Measurements from ENCODE around the gene FAM193A. TPM values are rescaled to one million over a fixed set of nuclear protein-coding genes. Genes with fewer than 3 reads are reported as not detected.
A peak's percentile ranks its signal among the peaks of the same experiment; 100 is the strongest.
"Not testable (repeated sequence)": the region's sequence is repeated elsewhere in the genome, so short reads cannot be mapped to it uniquely, and the experiment has no call there.

FAM193A gene
- total and polyA plus RNA-seq, 3 experiments from 2014 or later, result 4.9 to 26.9 (median 25.8) TPM

- no peak for DNase-seq
- Histone ChIP-seq H3K36me3 (ENCODE audit: insufficient read depth, low read length) (peaks cover 27% of the 10 kb centered on the region), H3K4me3 (ENCODE audit: low read length) (no peak overlapping the region), H3K27ac (ENCODE audit: low read depth, low read length) (no peak overlapping the region), H3K27me3 (ENCODE audit: insufficient read depth, low read length, poor library complexity, severe bottlenecking) (no peaks in the 10 kb centered on the region), H3K4me1 (ENCODE audit: insufficient read depth, low read length) (no peaks in the 10 kb centered on the region), H3K9me3 (ENCODE audit: low read length) (no peaks in the 10 kb centered on the region)
- Mint-ChIP-seq H3K27ac (peak overlapping the region in 7 of 8 donors; percentile 25 to 80 (median 52)), H3K4me3 (no peak overlapping the region), H3K36me3 (peaks cover 8 to 72% (median 12%) of the 10 kb centered on the region in 3 donors), H3K9me3 (no peaks in the 10 kb centered on the region), H3K4me1 (peaks cover 24 to 41% (median 26%) of the 10 kb centered on the region in 3 donors), H3K27me3 (peaks cover 0 to 2% of the 10 kb centered on the region in 2 donors)
- ChIA-PET CTCF (interaction anchor here (1.4 kb wide), 1 partner anchor 450 kb away, joined by 3 read pairs; no protein-coding TSS in a partner anchor), POLR2A (no interaction called here)
Measured at GRCh38 chr4:2671267-2671895, 134.9 kb downstream of the FAM193A start.

GRCh38 chr4:2672082-2672481, 135.6 kb downstream of the FAM193A start:
- Mint-ChIP-seq H3K4me3 (peak overlapping the region in 1 of 7 donors; percentile 3), H3K36me3 (peaks cover 11 to 73% (median 15%) of the 10 kb centered on the region in 3 donors), H3K4me1 (peaks cover 19 to 38% (median 21%) of the 10 kb centered on the region in 3 donors), H3K27me3 (peaks cover 0 to 2% of the 10 kb centered on the region in 2 donors), H3K9me3 (no peaks in the 10 kb centered on the region), H3K27ac (peak overlapping the region in 6 of 8 donors; percentile 10 to 62 (median 42))
- Histone ChIP-seq H3K27me3 (ENCODE audit: insufficient read depth, low read length, poor library complexity, severe bottlenecking) (no peaks in the 10 kb centered on the region), H3K4me1 (ENCODE audit: insufficient read depth, low read length) (no peaks in the 10 kb centered on the region), H3K9me3 (ENCODE audit: low read length) (no peaks in the 10 kb centered on the region), H3K36me3 (ENCODE audit: insufficient read depth, low read length) (peaks cover 27% of the 10 kb centered on the region), H3K27ac (ENCODE audit: low read depth, low read length) (no peak overlapping the region), H3K4me3 (ENCODE audit: low read length) (no peak overlapping the region)
- DNase-seq, result no peak
- POLR2A ChIA-PET, result no interaction called here
- CTCF ChIA-PET, result no interaction called here

- no peak overlapping the region for H3K27ac ChIP-seq (ENCODE audit: low read depth, low read length)
- Mint-ChIP-seq H3K4me3 (no peak overlapping the region), H3K4me1 (peaks cover 15 to 34% (median 18%) of the 10 kb centered on the region in 3 donors), H3K36me3 (peaks cover 13 to 76% (median 16%) of the 10 kb centered on the region in 3 donors), H3K27me3 (peaks cover 0 to 2% of the 10 kb centered on the region in 2 donors), H3K27ac (peak overlapping the region in 5 of 8 donors; percentile 10 to 84 (median 30)), H3K9me3 (no peaks in the 10 kb centered on the region)
- no peak for DNase-seq
- POLR2A ChIA-PET, result no interaction called here
- H3K9me3 ChIP-seq (ENCODE audit: low read length), result no peaks in the 10 kb centered on the region
- H3K36me3 ChIP-seq (ENCODE audit: insufficient read depth, low read length), result peaks cover 27% of the 10 kb centered on the region
- no peaks in the 10 kb centered on the region for H3K27me3 ChIP-seq (ENCODE audit: insufficient read depth, low read length, poor library complexity, severe bottlenecking)
- H3K4me3 ChIP-seq (ENCODE audit: low read length), result no peak overlapping the region
- CTCF ChIA-PET, result interaction anchor here (0.7 kb wide), 1 partner anchor 25 kb away, joined by 3 read pairs; no protein-coding TSS in a partner anchor
- no peaks in the 10 kb centered on the region for H3K4me1 ChIP-seq (ENCODE audit: insufficient read depth, low read length)
Measured at GRCh38 chr4:2672700-2673099, 136.3 kb downstream of the FAM193A start.

GRCh38 chr4:2673157-2673556, 136.7 kb downstream of the FAM193A start:
- Histone ChIP-seq H3K4me3 (ENCODE audit: low read length) (no peak overlapping the region), H3K27me3 (ENCODE audit: insufficient read depth, low read length, poor library complexity, severe bottlenecking) (no peaks in the 10 kb centered on the region), H3K27ac (ENCODE audit: low read depth, low read length) (no peak overlapping the region), H3K36me3 (ENCODE audit: insufficient read depth, low read length) (peaks cover 27% of the 10 kb centered on the region), H3K4me1 (ENCODE audit: insufficient read depth, low read length) (no peaks in the 10 kb centered on the region), H3K9me3 (ENCODE audit: low read length) (no peaks in the 10 kb centered on the region)
- peaks cover 0 to 2% of the 10 kb centered on the region in 2 donors for H3K27me3 Mint-ChIP-seq
- H3K27ac Mint-ChIP-seq, result peak overlapping the region in 2 of 8 donors; percentile 4 to 84
- POLR2A ChIA-PET, result no interaction called here
- H3K4me3 Mint-ChIP-seq, result no peak overlapping the region
- H3K4me1 Mint-ChIP-seq, result peaks cover 13 to 34% (median 18%) of the 10 kb centered on the region in 3 donors
- H3K9me3 Mint-ChIP-seq, result no peaks in the 10 kb centered on the region
- DNase-seq, result no peak
- CTCF ChIA-PET, result interaction anchor here (0.7 kb wide), 1 partner anchor 25 kb away, joined by 3 read pairs; no protein-coding TSS in a partner anchor
- peaks cover 13 to 79% (median 16%) of the 10 kb centered on the region in 3 donors for H3K36me3 Mint-ChIP-seq

- peaks cover 15% of the 10 kb centered on the region for H3K36me3 ChIP-seq (ENCODE audit: insufficient read depth, low read length)
- H3K4me3 ChIP-seq (ENCODE audit: low read length); H3K27ac ChIP-seq (ENCODE audit: low read depth, low read length); H3K27me3 Mint-ChIP-seq; H3K4me1 ChIP-seq (ENCODE audit: insufficient read depth, low read length); H3K9me3 ChIP-seq (ENCODE audit: low read length); CTCF ChIA-PET; POLR2A ChIA-PET; H3K4me3 Mint-ChIP-seq; H3K9me3 Mint-ChIP-seq; H3K27me3 ChIP-seq (ENCODE audit: insufficient read depth, low read length, poor library complexity, severe bottlenecking); DNase-seq: not testable (repeated sequence)
- Mint-ChIP-seq H3K27ac (peak overlapping the region in 1 of 8 donors; percentile 3), H3K36me3 (peaks cover 12 to 78% (median 28%) of the 10 kb centered on the region in 3 donors), H3K4me1 (peaks cover 12 to 20% (median 19%) of the 10 kb centered on the region in 3 donors)
Measured at GRCh38 chr4:2679762-2680161, 143.3 kb downstream of the FAM193A start.

GRCh38 chr4:2684486-2684885, 148.0 kb downstream of the FAM193A start:
- POLR2A ChIA-PET, result no interaction called here
- H3K27me3 Mint-ChIP-seq, result peaks cover 0 to 1% of the 10 kb centered on the region in 2 donors
- no peak for DNase-seq
- peaks cover 3 to 16% (median 8%) of the 10 kb centered on the region in 3 donors for H3K4me1 Mint-ChIP-seq
- peaks cover 8 to 89% (median 34%) of the 10 kb centered on the region in 3 donors for H3K36me3 Mint-ChIP-seq
- Histone ChIP-seq H3K27ac (ENCODE audit: low read depth, low read length) (no peak overlapping the region), H3K4me3 (ENCODE audit: low read length) (no peak overlapping the region), H3K4me1 (ENCODE audit: insufficient read depth, low read length) (no peaks in the 10 kb centered on the region), H3K9me3 (ENCODE audit: low read length) (no peaks in the 10 kb centered on the region), H3K27me3 (ENCODE audit: insufficient read depth, low read length, poor library complexity, severe bottlenecking) (no peaks in the 10 kb centered on the region), H3K36me3 (ENCODE audit: insufficient read depth, low read length) (peaks cover 35% of the 10 kb centered on the region)
- H3K27ac Mint-ChIP-seq, result peak overlapping the region in 1 of 8 donors; percentile 64
- no peak overlapping the region for H3K4me3 Mint-ChIP-seq
- CTCF ChIA-PET, result no interaction called here
- H3K9me3 Mint-ChIP-seq, result no peaks in the 10 kb centered on the region

GRCh38 chr4:2685541-2685940, 149.1 kb downstream of the FAM193A start:
- Histone ChIP-seq H3K27ac (ENCODE audit: low read depth, low read length) (no peak overlapping the region), H3K27me3 (ENCODE audit: insufficient read depth, low read length, poor library complexity, severe bottlenecking) (no peaks in the 10 kb centered on the region), H3K4me1 (ENCODE audit: insufficient read depth, low read length) (no peaks in the 10 kb centered on the region), H3K36me3 (ENCODE audit: insufficient read depth, low read length) (peaks cover 37% of the 10 kb centered on the region), H3K9me3 (ENCODE audit: low read length) (no peaks in the 10 kb centered on the region), H3K4me3 (ENCODE audit: low read length) (no peak overlapping the region)
- DNase-seq, result no peak
- no peaks in the 10 kb centered on the region for H3K9me3 Mint-ChIP-seq
- CTCF ChIA-PET, result no interaction called here
- H3K27me3 Mint-ChIP-seq, result peaks cover 0 to 1% of the 10 kb centered on the region in 2 donors
- peak overlapping the region in 1 of 8 donors; percentile 7 for H3K27ac Mint-ChIP-seq
- H3K4me1 Mint-ChIP-seq, result peaks cover 5 to 16% (median 11%) of the 10 kb centered on the region in 3 donors
- peaks cover 8 to 93% (median 33%) of the 10 kb centered on the region in 3 donors for H3K36me3 Mint-ChIP-seq
- no peak overlapping the region for H3K4me3 Mint-ChIP-seq
- POLR2A ChIA-PET, result interaction anchor here (0.6 kb wide), 1 partner anchor 18 kb away, joined by 4 read pairs; no protein-coding TSS in a partner anchor
